ENCODE data around the gene REP15. TPM values are rescaled to one million over a fixed set of nuclear protein-coding genes. Genes with fewer than 3 reads are reported as not detected.
A peak's percentile ranks its signal among the peaks of the same experiment; 100 is the strongest.

Gene REP15
- total and polyA plus RNA-seq, 7 donors = 0.54 to 251 (median 1.7) TPM

DNA sequence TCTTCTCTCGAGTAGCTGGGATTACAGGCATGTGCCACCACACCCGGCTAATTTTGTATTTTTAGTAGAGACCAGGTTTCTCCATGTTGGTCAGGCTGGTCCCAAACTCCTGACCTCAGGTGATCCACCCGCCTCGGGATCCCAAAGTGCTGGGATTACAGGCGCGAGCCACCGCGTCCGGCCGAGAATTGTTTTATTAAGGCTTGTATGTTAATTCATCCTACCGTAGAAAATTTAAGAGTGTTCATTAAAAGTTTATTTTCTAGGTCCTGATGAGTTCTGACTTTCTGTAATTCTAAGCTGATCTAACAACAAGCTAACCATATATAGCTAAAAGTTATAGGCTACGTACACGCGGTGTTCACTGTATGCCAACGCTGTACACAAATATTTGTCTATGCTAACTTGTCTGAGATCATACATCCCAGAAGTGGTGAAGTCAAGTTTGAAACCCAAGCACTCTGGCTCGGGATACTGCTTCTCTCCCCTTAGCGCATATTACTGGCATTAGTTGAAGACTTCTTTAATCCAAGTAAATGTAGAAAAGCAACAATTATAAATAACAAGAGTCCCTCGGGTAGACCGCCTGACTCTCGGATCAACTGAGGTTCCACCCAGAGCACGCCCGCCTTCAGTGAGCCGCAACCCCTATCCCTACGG lies 13.8 kb downstream of the REP15 start:
- Histone ChIP-seq H3K9me3 (no peaks in the 10 kb centered on the region), H3K36me3 (peaks cover 0 to under 1% (median 0%) of the 10 kb centered on the region in 4 donors), H3K4me1 (peaks cover 0 to 30% (median 21%) of the 10 kb centered on the region in 4 donors), H3K4me3 (peak overlapping the region; percentile 75 to 96 (median 91)), H3K27ac (peak overlapping the region; percentile 83 to 87 (median 86)), H3K27me3 (no peaks in the 10 kb centered on the region)
- no peak for DNase-seq
- no peak for TF ChIP-seq EP300 (IDR thresholded peaks at IDR 0.05)
- no peak for TF ChIP-seq POLR2AphosphoS5 (IDR thresholded peaks at IDR 0.05)
- TF ChIP-seq CTCF (IDR thresholded peaks at IDR 0.05) = no peak
- no peak for TF ChIP-seq POLR2A (IDR thresholded peaks at IDR 0.05)
- intact Hi-C loops (cut with DNase I) = no loop called here
- 3 to 16% methylated on average over 24 of the region's 24 CpGs for WGBS, 2 donors

DNA sequence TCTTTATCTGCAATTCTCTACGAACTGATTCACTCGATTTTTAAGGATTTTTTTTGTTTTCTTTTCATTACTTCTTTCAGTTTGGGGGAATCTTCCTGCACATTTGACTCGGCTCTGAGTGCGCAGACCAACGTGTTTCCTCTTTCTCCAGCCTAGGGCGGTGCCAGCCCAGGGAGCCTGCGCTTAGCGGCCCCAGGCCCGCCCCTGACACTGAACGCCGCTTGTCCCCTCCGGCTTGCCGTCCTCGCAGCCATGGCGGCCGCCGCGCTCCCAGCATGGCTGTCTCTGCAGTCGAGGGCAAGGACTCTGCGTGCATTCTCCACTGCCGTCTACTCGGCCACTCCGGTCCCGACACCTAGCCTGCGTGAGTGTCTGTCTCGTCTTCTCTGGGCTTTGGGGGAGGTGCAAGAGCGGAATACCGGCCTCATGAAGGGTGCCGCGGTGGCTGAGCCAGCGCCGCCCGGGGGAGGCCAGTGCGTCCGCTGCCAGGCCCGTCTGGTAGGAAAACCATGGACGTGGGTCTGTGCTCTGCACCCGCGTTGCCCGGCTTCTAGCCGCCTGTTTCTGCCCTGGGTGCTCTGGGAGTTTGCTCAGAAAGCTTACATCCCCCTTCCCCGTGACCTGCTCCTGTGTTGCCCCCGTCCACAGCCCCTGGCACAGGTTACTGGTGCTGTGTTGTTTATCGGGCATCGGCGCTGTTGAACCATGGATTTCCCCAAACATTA lies 14.5 kb downstream of the REP15 start, which contains the start of gene MRPS35:
TSS of gene MRPS35 (plus strand) at position 241 of the 725 bp plus-strand sequence. CDS start at position 253, 12 bp downstream.
- DNase-seq = peak; percentile 95
- Histone ChIP-seq H3K27me3 (no peaks in the 10 kb centered on the region), H3K36me3 (peaks cover 0 to 7% (median 0%) of the 10 kb centered on the region in 4 donors), H3K27ac (peak within 1 kb of the TSS; percentile 83 to 87 (median 86)), H3K9me3 (no peaks in the 10 kb centered on the region), H3K4me1 (peaks cover 0 to 30% (median 21%) of the 10 kb centered on the region in 4 donors), H3K4me3 (peak within 1 kb of the TSS; percentile 75 to 96 (median 91))
- intact Hi-C loops (cut with DNase I) = no loop called here
- TF ChIP-seq POLR2AphosphoS5 (IDR thresholded peaks at IDR 0.05) (peak; percentile 82 to 92 (median 88)), EP300 (IDR thresholded peaks at IDR 0.05) (peak in 1 of 4 donors; percentile 33), CTCF (IDR thresholded peaks at IDR 0.05) (no peak), POLR2A (IDR thresholded peaks at IDR 0.05) (peak; percentile 21 to 59)
- WGBS, 2 donors = 0% methylated on average over 46 of the region's 46 CpGs

- peak overlapping the region; percentile 83 to 87 (median 86) for H3K27ac ChIP-seq
- intact Hi-C loops (cut with DNase I) = no loop called here
- H3K4me1 ChIP-seq = peaks cover 0 to 30% (median 21%) of the 10 kb centered on the region in 4 donors
- H3K4me3 ChIP-seq = peak overlapping the region; percentile 75 to 96 (median 91)
- TF ChIP-seq POLR2AphosphoS5 (IDR thresholded peaks at IDR 0.05) (no peak), CTCF (IDR thresholded peaks at IDR 0.05) (no peak), EP300 (IDR thresholded peaks at IDR 0.05) (no peak), POLR2A (IDR thresholded peaks at IDR 0.05) (no peak)
- 1 to 2% methylated on average over 11 of the region's 11 CpGs for WGBS, 2 donors
- H3K9me3 ChIP-seq = no peaks in the 10 kb centered on the region
- no peaks in the 10 kb centered on the region for H3K27me3 ChIP-seq
- peaks cover 0 to 12% (median 0%) of the 10 kb centered on the region in 4 donors for H3K36me3 ChIP-seq
- no peak for DNase-seq
Measured at GRCh38 chr12:27711317-27711682, 15.1 kb downstream of the REP15 start.

DNA sequence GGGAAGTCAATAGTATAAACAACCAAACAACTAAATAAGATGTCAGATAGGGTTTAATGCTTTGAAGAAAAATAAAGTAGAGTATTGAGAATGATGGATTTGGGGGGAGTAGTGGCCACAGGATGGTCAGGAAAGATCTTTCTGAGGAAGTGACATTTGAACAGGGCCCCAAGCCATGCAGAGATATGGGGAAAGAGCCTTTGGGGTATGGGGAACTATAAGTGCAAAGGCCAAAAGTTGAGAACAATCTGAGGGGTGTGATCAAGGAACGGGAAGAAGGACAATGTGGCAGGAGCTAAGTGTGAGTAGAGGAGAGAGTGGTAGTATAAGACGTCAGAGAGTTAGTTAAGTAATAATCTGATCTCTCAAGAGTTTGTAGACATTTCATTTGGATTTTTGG lies 15.7 kb downstream of the REP15 start:
- TF ChIP-seq EP300 (IDR thresholded peaks at IDR 0.05) = no peak
- no peak for TF ChIP-seq POLR2A (IDR thresholded peaks at IDR 0.05)
- TF ChIP-seq CTCF (IDR thresholded peaks at IDR 0.05) = no peak
- no peak for TF ChIP-seq POLR2AphosphoS5 (IDR thresholded peaks at IDR 0.05)
- Histone ChIP-seq H3K36me3 (peaks cover 0 to 19% (median 0%) of the 10 kb centered on the region in 4 donors), H3K4me1 (peaks cover 0 to 30% (median 21%) of the 10 kb centered on the region in 4 donors), H3K27me3 (no peaks in the 10 kb centered on the region), H3K27ac (no peak overlapping the region), H3K9me3 (no peaks in the 10 kb centered on the region), H3K4me3 (peak overlapping the region in 2 of 4 donors; percentile 88 to 96)
- WGBS, 2 donors = 75 to 84% methylated on average over 2 of the region's 2 CpGs
- intact Hi-C loops (cut with DNase I) = no loop called here
- DNase-seq = no peak

Measured in sigmoid colon (tissue), 7 donors.